ENCODE results near the gene TOB2.
"Not testable (repeated sequence)": the region's sequence is repeated elsewhere in the genome, so short reads cannot be mapped to it uniquely, and the experiment has no call there.

TOB2 gene

GRCh38 chr22:41461901-41462300, 15.3 kb upstream of the TOB2 start:
- DNase-seq = no peak

- not testable (repeated sequence) for DNase-seq
These were observed 13.5 kb upstream of the TOB2 start for GRCh38 chr22:41460071-41460470.

- DNase-seq = no peak
These were observed 12.8 kb upstream of the TOB2 start for GRCh38 chr22:41459431-41459830.

- no peak for DNase-seq
These were observed 11.6 kb upstream of the TOB2 start for GRCh38 chr22:41458161-41458728.

GRCh38 chr22:41448189-41448808, 1.7 kb upstream of the TOB2 start:
- peak; percentile 98 for DNase-seq

GRCh38 chr22:41447435-41448188, 1.0 kb upstream of the TOB2 start:
- no peak for DNase-seq

- no peak for DNase-seq
These were observed 522 bp downstream of the TOB2 start for GRCh38 chr22:41446057-41446501.

- DNase-seq = peak; percentile 61
These were observed 1.2 kb downstream of the TOB2 start for GRCh38 chr22:41445129-41446056.

- DNase-seq = peak; percentile 79
These were observed 2.1 kb downstream of the TOB2 start for GRCh38 chr22:41444360-41445128.

- peak; percentile 70 for DNase-seq
These were observed 4.3 kb downstream of the TOB2 start for GRCh38 chr22:41442240-41442792.

- not testable (repeated sequence) for DNase-seq
These were observed 6.1 kb downstream of the TOB2 start for GRCh38 chr22:41440511-41440910.

GRCh38 chr22:41437198-41437597, 9.4 kb downstream of the TOB2 start:
- no peak for DNase-seq

GRCh38 chr22:41436322-41437113, 10.1 kb downstream of the TOB2 start:
- no peak for DNase-seq

GRCh38 chr22:41435560-41435959, 11.0 kb downstream of the TOB2 start:
- DNase-seq = no peak

GRCh38 chr22:41434361-41435003, 12.1 kb downstream of the TOB2 start:
- not testable (repeated sequence) for DNase-seq

- not testable (repeated sequence) for DNase-seq
These were observed 13.1 kb downstream of the TOB2 start for GRCh38 chr22:41433480-41433879.

- DNase-seq = no peak
These were observed 14.9 kb downstream of the TOB2 start for GRCh38 chr22:41431656-41432055.

- no peak for DNase-seq
These were observed 16.7 kb downstream of the TOB2 start for GRCh38 chr22:41429951-41430332.

GRCh38 chr22:41429232-41429950, 17.2 kb downstream of the TOB2 start:
- DNase-seq = no peak

Measured in NCI-H524 treated with DMSO at 0.1 percent for 48 hours (cell line).